Endothelial cell of umbilical vein (primary cell): ENCODE measurements around the gene THUMPD2. TPM values are rescaled to one million over a fixed set of nuclear protein-coding genes. Genes with fewer than 3 reads are reported as not detected.
"Not testable (repeated sequence)": the region's sequence is repeated elsewhere in the genome, so short reads cannot be mapped to it uniquely, and the experiment has no call there.

Experiments
- BruUV-seq: library from RNA; stranded (reverse); fragments of 400-500 nt; replicated peaks from 2 replicates; lab custom pipeline; 2021; lab: Mats Ljungman, UMichigan
- CTCF ChIA-PET: fragments of 300-600, 350-600 bp; sonication (Branson Sonifier 250); formaldehyde crosslinking; loops from one replicate; lab custom pipeline; 2021; ENCODE audit warnings: antibody characterized with exemption, inconsistent platforms; lab: Charles Lee
- POLR2A ChIA-PET: fragments of 300-600, 350-600 bp; sonication (Branson Sonifier 250); formaldehyde crosslinking; loops from one replicate; lab custom pipeline; 2021; ENCODE audit warnings: antibody characterized with exemption, inconsistent platforms; lab: Charles Lee
- DNase-seq: peaks from one replicate; pipeline ENCODE4 v3.0.0-alpha.2; 2011; ENCODE audit warnings: low read depth, low spot score
- FAIRE-seq: peaks from 2 replicates; lab custom pipeline; 2011; peaks lifted over from hg19 to GRCh38; lab: Jason Lieb, UNC
- H2AFZ ChIP-seq: 2 replicates; pipeline ENCODE4 v1.6.0; 2012; ENCODE audit warnings: low read depth, low read length, control low read depth, inconsistent platforms
- H3K27ac ChIP-seq: 2 replicates; pipeline ENCODE4 v1.5.1; 2011; ENCODE audit warnings: low read depth, mild to moderate bottlenecking, control low read depth, low read length, moderate library complexity; ENCODE audit not compliant: insufficient read depth
- H3K27me3 ChIP-seq, 2 experiments: 2 replicates each; pipeline versions ENCODE4 v1.6.0 to v1.6.1; 2011; ENCODE audit warnings: low read length in 2 of 2, mixed read lengths in 1 of 2; ENCODE audit not compliant: control insufficient read depth in 2 of 2, insufficient read depth in 2 of 2
- H3K36me3 ChIP-seq, 2 experiments: 2 replicates in 1 of 2; 3 replicates in 1 of 2; pipeline ENCODE4 v1.5.1; 2011; ENCODE audit warnings: low read length in 2 of 2, mild to moderate bottlenecking in 1 of 2, moderate library complexity in 1 of 2; ENCODE audit not compliant: control insufficient read depth in 2 of 2, insufficient read depth in 2 of 2; ENCODE audit errors: extremely low read depth in 1 of 2
- H3K4me1 ChIP-seq: 3 replicates; pipeline ENCODE4 v1.5.1; 2011; ENCODE audit warnings: mild to moderate bottlenecking, low read length; ENCODE audit not compliant: control insufficient read depth, insufficient read depth; ENCODE audit errors: extremely low read depth
- H3K4me2 ChIP-seq: 2 replicates; pipeline ENCODE4 v1.6.1; 2011; ENCODE audit warnings: low read length, control low read depth, mixed read lengths; ENCODE audit not compliant: insufficient read depth
- H3K4me3 ChIP-seq, 3 experiments: fragments of 200-600 bp in 1 of 3; sonication (generic), shearing (Covaris generic) in 1 of 3; replicated peaks in 1 of 3; 2 replicates each; pipeline ENCODE4 v1.5.1; 2011 to 2016; ENCODE audit warnings: control low read depth in 3 of 3, low read length in 3 of 3, mild to moderate bottlenecking in 2 of 3, inconsistent platforms in 1 of 3, low read depth in 1 of 3, moderate library complexity in 1 of 3; ENCODE audit not compliant: insufficient read depth in 1 of 3
- H3K79me2 ChIP-seq: 2 replicates; pipeline ENCODE4 v1.6.0; 2012; ENCODE audit warnings: low read length, inconsistent platforms; ENCODE audit not compliant: control insufficient read depth, insufficient read depth
- H3K9ac ChIP-seq: replicated peaks from 2 replicates; pipeline ENCODE3; 2011; ENCODE audit warnings: low read length, control low read depth; ENCODE audit not compliant: insufficient read depth; ENCODE audit errors: extremely low read depth
- H3K9me1 ChIP-seq: replicated peaks from 3 replicates; pipeline ENCODE4 v1.6.0; 2011; ENCODE audit warnings: mild to moderate bottlenecking, low read length; ENCODE audit not compliant: control insufficient read depth, insufficient read depth; ENCODE audit errors: extremely low read depth
- H3K9me3 ChIP-seq: replicated peaks from 2 replicates; pipeline ENCODE4 v1.5.1; 2012; ENCODE audit warnings: low read length, inconsistent platforms; ENCODE audit not compliant: control insufficient read depth, insufficient read depth
- H4K20me1 ChIP-seq: replicated peaks from 2 replicates; pipeline ENCODE3; 2011; ENCODE audit warnings: mild to moderate bottlenecking, low read length; ENCODE audit not compliant: control insufficient read depth, insufficient read depth; ENCODE audit errors: extremely low read depth
- CTCF ChIP-seq, 2 donors: IDR thresholded peaks; 1 replicate in 1 of 2; 2 replicates in 1 of 2; pipeline ENCODE4 v1.5.1; 2011; ENCODE audit warnings: low read length in 2 of 2, mild to moderate bottlenecking in 2 of 2, moderate library complexity in 2 of 2, control low read depth in 1 of 2, inconsistent platforms in 1 of 2, low read depth in 1 of 2; ENCODE audit not compliant: insufficient read depth in 1 of 2; ENCODE audit errors: extremely low read depth in 1 of 2
- EZH2 ChIP-seq: IDR thresholded peaks from 2 replicates; pipeline ENCODE4 v1.6.1; 2012; ENCODE audit warnings: borderline replicate concordance, low read depth, mild to moderate bottlenecking, moderate library complexity, low read length, inconsistent platforms; ENCODE audit not compliant: severe bottlenecking
- FOS ChIP-seq: IDR thresholded peaks from 2 replicates; pipeline ENCODE4 v1.6.1; 2011; ENCODE audit warnings: mild to moderate bottlenecking, low read length, moderate library complexity, borderline replicate concordance; ENCODE audit not compliant: insufficient read depth
- GATA2 ChIP-seq: IDR thresholded peaks from 2 replicates; pipeline ENCODE4 v1.7.0; 2011; ENCODE audit warnings: low read depth, mild to moderate bottlenecking, moderate library complexity, mixed read lengths, low read length; ENCODE audit not compliant: insufficient read length, insufficient read depth
- JUN ChIP-seq: IDR thresholded peaks from 2 replicates; pipeline ENCODE4 v1.6.1; 2011; ENCODE audit warnings: borderline replicate concordance, low read depth; ENCODE audit not compliant: insufficient read length, insufficient read depth
- MYC ChIP-seq: IDR thresholded peaks from one replicate; pipeline ENCODE4 v1.6.1; 2011; ENCODE audit warnings: mild to moderate bottlenecking, low read depth, low read length
- POLR2A ChIP-seq: IDR thresholded peaks from 2 replicates; pipeline ENCODE4 v1.6.1; 2012; ENCODE audit warnings: low read depth, mild to moderate bottlenecking, control low read depth, low read length
- POLR2AphosphoS5 ChIP-seq: IDR thresholded peaks from 2 replicates; pipeline ENCODE4 v1.6.1; 2012; ENCODE audit warnings: low read depth, mild to moderate bottlenecking, control low read depth, low read length, moderate library complexity; ENCODE audit not compliant: insufficient read depth
- dilution Hi-C: fragments of 300-500 bp; cut with MboI; formaldehyde crosslinking; loops from one replicate; pipeline ENCODE4 v1.15.0; 2019; ENCODE audit warnings: low sequenced_read_pairs; ENCODE audit not compliant: extremely low pct_ligation_motif_present
- intact Hi-C: fragments of 100-400 bp; cut with micrococcal nuclease; formaldehyde crosslinking; loops from one replicate; pipeline ENCODE4 v1.10.0; 2022
- polyA plus RNA-seq, 4 experiments: library from polyadenylated mRNA; depleted of rRNA in 3 of 4; stranded (reverse) in 3 of 4; unstranded in 1 of 4; fragments of >200 nt; gene quantifications; 2 replicates each; pipeline versions ENCODE4 v1.2.1 to v1.2.3, GENCODE V29; 2011 to 2012; ENCODE audit warnings: missing spikeins in 1 of 4
- total RNA-seq: library from RNA; stranded (reverse); gene quantifications from 2 replicates; pipeline ENCODE4 v1.2.3, GENCODE V29; 2021
- TF ChIP-seq, protein P1 (sequence below): IDR thresholded peaks from 2 replicates; pipeline ENCODE4 v1.6.1; 2011; ENCODE audit not compliant: insufficient read depth, insufficient read length

Gene THUMPD2
- total and polyA plus RNA-seq, 2 donors (not counting 3 experiments of a cell fraction or from before 2014, with no cell fraction given) = 4.3 to 8.2 TPM

GRCh38 chr2:39790216-39790818 is 11.3 kb upstream of the THUMPD2 start:
- BruUV-seq, H3K4me2 ChIP-seq, H4K20me1 ChIP-seq, H3K9ac ChIP-seq, H3K79me2 ChIP-seq, CTCF ChIA-PET, POLR2A ChIA-PET, intact Hi-C loops, H3K4me3 ChIP-seq, H3K27ac ChIP-seq, H3K4me1 ChIP-seq, dilution Hi-C loops, H2AFZ ChIP-seq, H3K36me3 ChIP-seq, H3K9me3 ChIP-seq, FAIRE-seq, H3K27me3 ChIP-seq, DNase-seq, H3K9me1 ChIP-seq: not testable (repeated sequence)

DNA sequence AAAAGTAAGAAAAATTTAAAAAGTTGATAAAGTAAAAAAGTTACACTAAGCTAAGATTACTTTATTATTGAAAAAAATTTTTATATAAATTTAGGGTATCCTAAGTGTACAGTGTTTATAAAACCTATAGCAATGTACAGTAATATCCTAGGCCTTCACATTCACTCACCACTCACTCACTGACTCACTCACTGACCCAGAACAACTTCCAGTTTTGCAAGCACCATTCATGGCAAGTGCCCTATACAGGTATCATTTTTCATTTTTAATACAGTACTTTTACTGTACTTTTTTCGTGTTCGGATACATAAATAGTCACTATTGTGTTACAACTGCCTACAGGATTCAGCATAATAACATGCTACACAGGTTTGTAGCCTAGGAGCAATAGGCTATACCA is 8.9 kb upstream of the THUMPD2 start:
- dilution Hi-C loops (no loop called here), intact Hi-C loops (no loop called here)
- H3K9me1 ChIP-seq = no peaks in the 10 kb centered on the region
- ChIA-PET POLR2A (no interaction called here), CTCF (no interaction called here)
- no peak overlapping the region for H3K27ac ChIP-seq
- H3K79me2 ChIP-seq = no peaks in the 10 kb centered on the region
- no peaks in the 10 kb centered on the region for H3K4me1 ChIP-seq
- H4K20me1 ChIP-seq = no peaks in the 10 kb centered on the region
- no peak for TF ChIP-seq JUN
- TF ChIP-seq FOS = no peak
- no peak for TF ChIP-seq POLR2AphosphoS5
- TF ChIP-seq GATA2 = no peak
- TF ChIP-seq, protein P1, sequence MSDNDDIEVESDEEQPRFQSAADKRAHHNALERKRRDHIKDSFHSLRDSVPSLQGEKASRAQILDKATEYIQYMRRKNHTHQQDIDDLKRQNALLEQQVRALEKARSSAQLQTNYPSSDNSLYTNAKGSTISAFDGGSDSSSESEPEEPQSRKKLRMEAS = no peak
- no peak for TF ChIP-seq EZH2
- TF ChIP-seq MYC = no peak
- TF ChIP-seq POLR2A = no peak
- no peak for TF ChIP-seq CTCF (IDR thresholded peaks at IDR 0.05; ENCODE audit: extremely low read depth in 1 of 2, insufficient read depth in 1 of 2, low read depth in 1 of 2, low read length in 2 of 2)
- FAIRE-seq (no peak), DNase-seq (no peak)
- no peak overlapping the region for H3K4me2 ChIP-seq
- no peak overlapping the region for H2AFZ ChIP-seq
- H3K9me3 ChIP-seq = no peaks in the 10 kb centered on the region
- no TSS peak for BruUV-seq
- no peak overlapping the region for H3K4me3 ChIP-seq
- no peaks in the 10 kb centered on the region for H3K27me3 ChIP-seq
- H3K36me3 ChIP-seq = no peaks in the 10 kb centered on the region
- H3K9ac ChIP-seq = no peak overlapping the region
